CD14-positive monocyte (primary cell): ENCODE results near the gene ACKR3. TPM values are rescaled to one million over a fixed set of nuclear protein-coding genes. Genes with fewer than 3 reads are reported as not detected.

ENCODE experiments used
- DNase-seq, 3 donors: peaks; one replicate each; pipeline ENCODE4 v3.0.0-alpha.2; 2011 to 2022
- H2AFZ ChIP-seq: 2 replicates; pipeline ENCODE4 v1.6.0; 2012; ENCODE audit warnings: mild to moderate bottlenecking, low read depth, low read length, inconsistent platforms; ENCODE audit not compliant: insufficient read depth, poor library complexity, severe bottlenecking
- H3K27ac ChIP-seq, 2 donors: 1 replicate in 1 of 2; 2 replicates in 1 of 2; pipeline ENCODE4 v1.5.1; 2012 to 2013; ENCODE audit warnings: low read length in 2 of 2, control low read depth in 1 of 2, inconsistent platforms in 1 of 2, low read depth in 1 of 2, mild to moderate bottlenecking in 1 of 2
- H3K27me3 ChIP-seq, 2 donors: one replicate each; pipeline versions ENCODE4 v1.6.0 to v1.6.1; 2011 to 2013; ENCODE audit warnings: low read length in 2 of 2; ENCODE audit not compliant: control insufficient read depth in 2 of 2, insufficient read depth in 2 of 2
- H3K36me3 ChIP-seq, 2 donors: replicated peaks in 1 of 2; 1 replicate in 1 of 2; 2 replicates in 1 of 2; pipeline versions ENCODE4 v1.5.1 to v1.6.1; 2012 to 2013; ENCODE audit warnings: low read length in 2 of 2, control low read depth in 1 of 2, inconsistent platforms in 1 of 2, mild to moderate bottlenecking in 1 of 2; ENCODE audit not compliant: insufficient read depth in 2 of 2, control insufficient read depth in 1 of 2
- H3K4me1 ChIP-seq, 2 donors: 1 replicate in 1 of 2; 2 replicates in 1 of 2; pipeline versions ENCODE4 v1.5.1 to v1.6.1; 2012 to 2013; ENCODE audit warnings: low read length in 2 of 2, control low read depth in 1 of 2, inconsistent platforms in 1 of 2, mild to moderate bottlenecking in 1 of 2, moderate library complexity in 1 of 2; ENCODE audit not compliant: insufficient read depth in 2 of 2, control insufficient read depth in 1 of 2
- H3K4me2 ChIP-seq: replicated peaks from 2 replicates; pipeline ENCODE3; 2012; ENCODE audit warnings: low read length, moderate library complexity, mild to moderate bottlenecking; ENCODE audit not compliant: poor library complexity, severe bottlenecking; ENCODE audit errors: extremely low read depth
- H3K4me3 ChIP-seq, 3 experiments: fragments of 200-600 bp in 1 of 3; sonication (generic) in 1 of 3; replicated peaks in 1 of 3; 1 replicate in 2 of 3; 2 replicates in 1 of 3; pipeline ENCODE4 v1.5.1; 2011 to 2013; ENCODE audit warnings: low read length in 3 of 3, mild to moderate bottlenecking in 3 of 3, control low read depth in 2 of 3, low read depth in 2 of 3, inconsistent platforms in 1 of 3, moderate library complexity in 1 of 3
- H3K79me2 ChIP-seq: 2 replicates; pipeline ENCODE4 v1.6.0; 2012; ENCODE audit warnings: mild to moderate bottlenecking, control low read depth, inconsistent platforms, low read length, moderate library complexity; ENCODE audit not compliant: insufficient read depth
- H3K9ac ChIP-seq: 2 replicates; pipeline ENCODE4 v1.6.0; 2017; ENCODE audit warnings: low read length, mild to moderate bottlenecking; ENCODE audit not compliant: insufficient read depth, poor library complexity, severe bottlenecking
- H3K9me3 ChIP-seq, 2 donors: replicated peaks in 1 of 2; 1 replicate in 1 of 2; 2 replicates in 1 of 2; pipeline versions ENCODE4 v1.5.1 to v1.6.1; 2012 to 2013; ENCODE audit warnings: low read length in 2 of 2, control low read depth in 1 of 2; ENCODE audit not compliant: control insufficient read depth in 1 of 2, insufficient read depth in 1 of 2
- H4K20me1 ChIP-seq: 2 replicates; pipeline ENCODE4 v1.6.0; 2012; ENCODE audit warnings: mild to moderate bottlenecking, low read length, control low read depth, moderate library complexity; ENCODE audit not compliant: insufficient read depth
- H3K27ac Mint-ChIP-seq, 7 donors: one replicate each; pipeline ENCODE4 v1.8.0; 2020; ENCODE audit warnings: mild to moderate bottlenecking in 7 of 7, mixed read lengths in 7 of 7, moderate library complexity in 6 of 7, inconsistent platforms in 2 of 7
- H3K27me3 Mint-ChIP-seq, 3 donors: one replicate each; pipeline ENCODE4 v1.8.0; 2021 to 2022; ENCODE audit warnings: low read depth in 3 of 3, mild to moderate bottlenecking in 3 of 3, mixed read lengths in 3 of 3, moderate library complexity in 3 of 3, inconsistent platforms in 1 of 3
- H3K36me3 Mint-ChIP-seq, 2 donors: one replicate each; pipeline ENCODE4 v1.8.0; 2020; ENCODE audit warnings: mixed read lengths in 2 of 2, inconsistent platforms in 1 of 2, mild to moderate bottlenecking in 1 of 2
- H3K4me1 Mint-ChIP-seq: one replicate; pipeline ENCODE4 v1.8.0; 2020; ENCODE audit warnings: mild to moderate bottlenecking, mixed read lengths
- H3K4me3 Mint-ChIP-seq, 2 donors: one replicate each; pipeline ENCODE4 v1.8.0; 2020; ENCODE audit warnings: mild to moderate bottlenecking in 2 of 2, mixed read lengths in 2 of 2, moderate library complexity in 1 of 2
- H3K9me3 Mint-ChIP-seq, 7 donors: one replicate each; pipeline ENCODE4 v1.8.0; 2020 to 2022; ENCODE audit warnings: mixed read lengths in 7 of 7, mild to moderate bottlenecking in 6 of 7, moderate library complexity in 6 of 7, inconsistent platforms in 2 of 7
- WGBS: methylation state at CpG from one replicate; pipeline ENCODE4 v1.1.5; 2013; ENCODE audit warnings: missing lambda C conversion rate; ENCODE audit not compliant: insufficient coverage; 5-methylcytosine and 5-hydroxymethylcytosine counted together
- intact Hi-C, 2 donors: fragments of 100-400 bp; cut with micrococcal nuclease; formaldehyde crosslinking; loops; one replicate each; pipeline versions ENCODE4 v1.15.0 to v1.15.1; 2023
- polyA plus RNA-seq, 3 donors: library from polyadenylated mRNA; depleted of rRNA in 1 of 3; unstranded in 2 of 3; stranded (reverse) in 1 of 3; fragments of 300-500 nt in 2 of 3; fragments of >200 nt in 1 of 3; fragmentation: Illumina TruSeq in 2 of 3; gene quantifications; 1 replicate in 2 of 3; 2 replicates in 1 of 3; pipeline ENCODE4 v1.2.3, GENCODE V29; 2012 to 2021
- TF ChIP-seq, protein P1 (sequence below): fragments of 200-600 bp; IDR thresholded peaks from one replicate; pipeline ENCODE4 v1.8.0; 2022; ENCODE audit warnings: antibody characterized with exemption, mild to moderate bottlenecking

The ACKR3 gene
- polyA plus RNA-seq, 3 donors = 0.41 to 13.3 (median 0.79) TPM

DNA sequence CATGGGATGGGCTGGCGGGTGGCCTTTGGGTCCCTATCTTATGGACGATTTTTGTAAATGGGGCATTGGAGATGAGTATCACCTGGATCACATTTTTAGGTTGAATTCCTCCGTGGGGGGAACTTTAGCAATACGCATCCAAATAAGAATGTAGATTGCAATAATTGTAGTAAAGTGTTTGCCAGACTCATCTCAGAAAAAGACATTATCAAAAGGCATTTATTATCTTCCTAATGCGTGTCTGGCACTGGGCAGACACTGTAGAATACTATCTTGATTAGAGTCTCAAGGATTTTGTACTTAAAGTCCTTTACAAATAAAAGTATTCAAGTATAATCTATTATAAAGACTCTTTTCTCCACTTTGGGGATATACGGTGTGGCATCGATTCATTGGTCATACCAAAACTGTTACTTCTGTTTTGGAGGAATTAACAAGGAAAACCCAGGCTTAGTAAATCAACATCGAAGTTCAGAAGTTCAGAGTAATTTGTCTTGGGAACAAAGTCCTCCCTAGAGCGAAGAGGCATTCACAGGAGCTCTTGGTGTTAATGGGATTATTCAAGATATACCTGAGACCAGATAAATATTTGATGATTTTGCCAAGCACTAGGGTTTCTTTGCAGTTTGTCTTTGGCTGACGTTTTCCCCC lies 578 bp upstream of the ACKR3 start:
- Histone ChIP-seq H3K9me3 (no peaks in the 10 kb centered on the region), H3K27me3 (no peaks in the 10 kb centered on the region), H3K4me1 (peaks cover 35 to 59% of the 10 kb centered on the region in 2 donors), H3K4me3 (peak overlapping the region in 2 of 3 experiments; percentile 48 to 81), H4K20me1 (no peaks in the 10 kb centered on the region), H3K4me2 (peak overlapping the region; percentile 92), H3K79me2 (peaks cover 5% of the 10 kb centered on the region), H3K36me3 (no peaks in the 10 kb centered on the region), H3K27ac (no peak overlapping the region), H3K9ac (peak overlapping the region; percentile 57), H2AFZ (peak overlapping the region; percentile 84)
- intact Hi-C loops = loop anchor here in 1 of 2 donors (10.0 kb wide), 1 partner anchor 54 kb away; no protein-coding TSS in a partner anchor
- no peak overlapping the region for H3K27ac Mint-ChIP-seq
- H3K9me3 Mint-ChIP-seq = peaks cover 0 to 2% (median 0%) of the 10 kb centered on the region in 7 donors
- peak overlapping the region; percentile 91 to 97 for H3K4me3 Mint-ChIP-seq
- TF ChIP-seq, protein P1, sequence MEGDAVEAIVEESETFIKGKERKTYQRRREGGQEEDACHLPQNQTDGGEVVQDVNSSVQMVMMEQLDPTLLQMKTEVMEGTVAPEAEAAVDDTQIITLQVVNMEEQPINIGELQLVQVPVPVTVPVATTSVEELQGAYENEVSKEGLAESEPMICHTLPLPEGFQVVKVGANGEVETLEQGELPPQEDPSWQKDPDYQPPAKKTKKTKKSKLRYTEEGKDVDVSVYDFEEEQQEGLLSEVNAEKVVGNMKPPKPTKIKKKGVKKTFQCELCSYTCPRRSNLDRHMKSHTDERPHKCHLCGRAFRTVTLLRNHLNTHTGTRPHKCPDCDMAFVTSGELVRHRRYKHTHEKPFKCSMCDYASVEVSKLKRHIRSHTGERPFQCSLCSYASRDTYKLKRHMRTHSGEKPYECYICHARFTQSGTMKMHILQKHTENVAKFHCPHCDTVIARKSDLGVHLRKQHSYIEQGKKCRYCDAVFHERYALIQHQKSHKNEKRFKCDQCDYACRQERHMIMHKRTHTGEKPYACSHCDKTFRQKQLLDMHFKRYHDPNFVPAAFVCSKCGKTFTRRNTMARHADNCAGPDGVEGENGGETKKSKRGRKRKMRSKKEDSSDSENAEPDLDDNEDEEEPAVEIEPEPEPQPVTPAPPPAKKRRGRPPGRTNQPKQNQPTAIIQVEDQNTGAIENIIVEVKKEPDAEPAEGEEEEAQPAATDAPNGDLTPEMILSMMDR = no peak
- peaks cover 64% of the 10 kb centered on the region for H3K4me1 Mint-ChIP-seq
- peaks cover 0 to 2% of the 10 kb centered on the region in 2 donors for H3K36me3 Mint-ChIP-seq
- WGBS = 27% methylated on average over 4 of the region's 10 CpGs
- H3K27me3 Mint-ChIP-seq = peaks cover 7 to 15% (median 7%) of the 10 kb centered on the region in 3 donors
- peak in 1 of 3 donors; percentile 35 for DNase-seq

DNA sequence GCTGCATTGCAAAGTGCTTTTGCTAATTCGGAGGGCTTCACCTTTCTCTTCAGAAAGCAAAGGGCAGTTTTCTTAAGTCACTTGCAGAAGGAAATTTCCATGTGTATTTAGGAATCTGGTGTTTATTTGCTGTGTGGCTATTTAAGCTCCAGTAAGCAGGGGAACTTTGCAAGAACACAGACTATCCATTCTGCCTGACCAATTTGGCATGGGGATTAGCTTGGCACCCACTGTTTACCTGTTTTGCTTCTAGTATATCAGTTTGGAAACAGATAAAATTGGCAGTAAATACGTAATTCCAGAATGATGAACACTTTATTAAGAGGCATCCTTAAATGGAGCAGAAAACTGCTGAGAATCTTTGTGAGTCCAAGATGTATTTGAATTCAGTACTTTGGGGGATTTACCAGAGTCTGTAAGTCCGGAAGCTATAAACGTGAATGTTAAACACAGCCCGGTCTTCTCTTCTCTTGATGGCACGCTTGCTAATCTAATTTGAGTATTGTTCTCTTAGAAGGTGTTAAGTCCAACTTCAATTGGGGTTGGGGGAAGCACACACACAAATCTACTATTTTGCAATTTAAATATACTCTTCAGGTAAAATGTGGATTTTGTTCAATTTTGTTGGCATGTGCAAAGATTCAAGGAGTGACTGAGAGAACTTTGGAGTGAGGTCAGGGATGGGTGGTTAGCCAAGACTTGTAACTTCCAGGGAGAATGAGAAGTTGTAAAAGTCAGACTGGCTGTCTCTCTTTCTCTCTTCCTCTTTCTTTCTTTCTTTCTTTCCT lies 650 bp downstream of the ACKR3 start:
- H3K27ac ChIP-seq = no peak overlapping the region
- no peak overlapping the region for H3K27ac Mint-ChIP-seq

More for the DNA sequence above, 650 bp downstream of the ACKR3 start:
- Mint-ChIP-seq H3K4me3 (peak overlapping the region; percentile 57 to 76), H3K27me3 (peaks cover 7 to 15% (median 7%) of the 10 kb centered on the region in 3 donors), H3K4me1 (peaks cover 58% of the 10 kb centered on the region), H3K36me3 (peaks cover 2 to 3% of the 10 kb centered on the region in 2 donors), H3K9me3 (peaks cover 0 to 2% (median 0%) of the 10 kb centered on the region in 7 donors)
- Histone ChIP-seq H3K4me3 (peak overlapping the region in 1 of 3 experiments; percentile 81), H3K27me3 (no peaks in the 10 kb centered on the region), H3K4me2 (peak overlapping the region; percentile 92), H3K36me3 (no peaks in the 10 kb centered on the region), H2AFZ (peak overlapping the region; percentile 53), H4K20me1 (no peaks in the 10 kb centered on the region), H3K9me3 (no peaks in the 10 kb centered on the region), H3K4me1 (peaks cover 35 to 59% of the 10 kb centered on the region in 2 donors), H3K9ac (no peak overlapping the region), H3K79me2 (peaks cover 5% of the 10 kb centered on the region)
- intact Hi-C loops = no loop called here
- TF ChIP-seq, protein P1 = no peak
- no peak for DNase-seq
- 89% methylated on average over 1 of the region's 6 CpGs for WGBS
